Measurements from ENCODE around the gene NXF1.
"Not testable (repeated sequence)": the region's sequence is repeated elsewhere in the genome, so short reads cannot be mapped to it uniquely, and the experiment has no call there.

Gene NXF1

GRCh38 chr11:62832336-62833234 is 27.3 kb upstream of the NXF1 start, which contains the start of gene TEX54:
TEX54 (minus strand) TSS chr11:62832841.
- peak; percentile 53 for DNase-seq

GRCh38 chr11:62831520-62832335 is 26.5 kb upstream of the NXF1 start, which contains the start of gene STX5:
STX5 (minus strand) TSS chr11:62832051; CDS start chr11:62831243, 808 bp downstream.
- peak; percentile 100 for DNase-seq

- DNase-seq, result peak; percentile 57
These were observed 25.8 kb upstream of the NXF1 start for GRCh38 chr11:62830904-62831519.

- DNase-seq, result not testable (repeated sequence)
These were observed 22.9 kb upstream of the NXF1 start for GRCh38 chr11:62828130-62828529.

- no peak for DNase-seq
These were observed 18.4 kb upstream of the NXF1 start for GRCh38 chr11:62823677-62824076.

GRCh38 chr11:62817129-62817528 is 11.9 kb upstream of the NXF1 start:
- no peak for DNase-seq

GRCh38 chr11:62816557-62816956 is 11.3 kb upstream of the NXF1 start:
- no peak for DNase-seq

- no peak for DNase-seq
These were observed 6.4 kb upstream of the NXF1 start for GRCh38 chr11:62811659-62812058.

GRCh38 chr11:62810748-62811147 is 5.5 kb upstream of the NXF1 start:
- DNase-seq, result no peak

GRCh38 chr11:62806611-62807121 is 1.4 kb upstream of the NXF1 start:
- peak; percentile 39 for DNase-seq

- DNase-seq, result peak; percentile 38
These were observed 761 bp upstream of the NXF1 start for GRCh38 chr11:62805961-62806441.

- no peak for DNase-seq
These were observed 747 bp downstream of the NXF1 start for GRCh38 chr11:62804310-62805075.

- DNase-seq, result no peak
These were observed 4.2 kb downstream of the NXF1 start for GRCh38 chr11:62801071-62801470.

- DNase-seq, result no peak
These were observed 5.8 kb downstream of the NXF1 start for GRCh38 chr11:62799486-62799885.

GRCh38 chr11:62796281-62796680 is 9.0 kb downstream of the NXF1 start:
- DNase-seq, result no peak

GRCh38 chr11:62794201-62794775 is 11.0 kb downstream of the NXF1 start:
- no peak for DNase-seq

GRCh38 chr11:62792202-62792575 is 13.1 kb downstream of the NXF1 start:
- DNase-seq, result peak; percentile 42

GRCh38 chr11:62791501-62792201 is 13.6 kb downstream of the NXF1 start, which contains the start of gene TMEM223:
TMEM223 (minus strand) TSS chr11:62792006; CDS start chr11:62791994, 12 bp downstream.
- DNase-seq, result peak; percentile 94

- no peak for DNase-seq
These were observed 15.7 kb downstream of the NXF1 start for GRCh38 chr11:62789576-62789975.

- no peak for DNase-seq
These were observed 16.2 kb downstream of the NXF1 start for GRCh38 chr11:62788991-62789390.

Data from femur (tissue), 1 donor.